HUES64 (cell line): Measurements from ENCODE around the gene GUK1.

Source experiments
- H3K27ac ChIP-seq: 2 replicates; pipeline ENCODE4 v1.7.0; 2013; ENCODE audit warnings: low read depth, low read length, inconsistent platforms
- H3K27me3 ChIP-seq: 2 replicates; pipeline ENCODE4 v1.6.1; 2013; ENCODE audit warnings: mild to moderate bottlenecking, low read length; ENCODE audit not compliant: insufficient read depth
- H3K36me3 ChIP-seq: 2 replicates; pipeline ENCODE4 v1.6.1; 2013; ENCODE audit warnings: mild to moderate bottlenecking, low read length; ENCODE audit not compliant: insufficient read depth
- H3K4me1 ChIP-seq: 2 replicates; pipeline ENCODE4 v1.6.1; 2013; ENCODE audit warnings: mild to moderate bottlenecking, low read length, moderate library complexity; ENCODE audit not compliant: insufficient read depth
- H3K4me3 ChIP-seq: 2 replicates; pipeline ENCODE4 v1.5.1; 2013; ENCODE audit warnings: mild to moderate bottlenecking, low read length, moderate library complexity
- H3K9ac ChIP-seq: 2 replicates; pipeline ENCODE4 v1.6.1; 2013; ENCODE audit warnings: mild to moderate bottlenecking, low read depth, low read length
- H3K9me3 ChIP-seq: 2 replicates; pipeline ENCODE4 v1.6.1; 2013; ENCODE audit warnings: low read depth, low read length; ENCODE audit not compliant: insufficient read depth
- WGBS: fragments of 150-250, 120-280 bp; methylation state at CpG from one replicate; pipeline ENCODE4 v1.1.7; 2013; ENCODE audit warnings: missing lambda C conversion rate; 5-methylcytosine and 5-hydroxymethylcytosine counted together

Gene GUK1

DNA sequence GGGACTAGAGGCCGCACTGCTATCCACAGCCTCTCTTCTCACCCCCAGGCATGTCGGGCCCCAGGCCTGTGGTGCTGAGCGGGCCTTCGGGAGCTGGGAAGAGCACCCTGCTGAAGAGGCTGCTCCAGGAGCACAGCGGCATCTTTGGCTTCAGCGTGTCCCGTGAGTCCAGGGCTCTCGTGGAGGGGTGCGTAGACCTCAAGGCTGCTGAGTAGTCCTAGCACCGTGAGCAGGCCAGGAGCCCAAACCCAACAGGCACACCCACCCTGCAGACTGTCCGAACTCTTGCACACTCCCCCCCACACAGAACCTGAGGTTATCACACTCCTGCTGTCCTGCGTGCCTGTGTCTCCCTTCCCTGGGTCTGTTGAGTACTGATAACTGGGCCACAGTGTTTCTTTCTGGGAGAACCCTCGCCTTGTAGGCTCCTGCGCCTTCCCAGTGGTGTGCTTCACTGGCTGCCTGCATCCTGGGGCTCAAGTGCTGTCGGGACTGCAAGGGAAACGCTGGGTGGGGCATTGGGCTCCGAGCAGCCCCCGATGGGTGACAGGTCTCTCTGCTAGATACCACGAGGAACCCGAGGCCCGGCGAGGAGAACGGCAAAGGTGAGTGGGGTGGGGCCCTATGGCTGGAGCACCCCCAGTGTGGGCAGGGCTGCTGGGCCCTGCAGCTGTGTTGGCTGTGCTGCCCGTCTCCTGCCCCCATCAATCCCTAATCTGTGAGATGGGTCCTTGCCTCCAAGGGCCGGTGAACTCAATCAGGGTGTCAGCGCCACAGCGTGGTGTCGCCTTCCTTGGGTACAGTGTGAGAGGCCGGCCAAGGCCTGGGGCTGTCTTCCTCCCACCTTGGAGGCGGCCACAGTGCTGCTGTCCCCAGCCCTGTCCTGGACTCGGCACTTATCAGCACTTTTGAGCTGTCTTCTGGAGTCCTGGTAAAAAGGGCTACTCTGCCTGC is 5.7 kb downstream of the GUK1 start:
- 96% methylated on average over 31 of the region's 31 CpGs for WGBS
- no peak overlapping the region for H3K4me3 ChIP-seq
- no peaks in the 10 kb centered on the region for H3K27me3 ChIP-seq
- 0 out of 2 replicates have a peak, but pooled peaks cover 5% of the 10 kb centered on the region for H3K4me1 ChIP-seq
- no peak overlapping the region for H3K27ac ChIP-seq
- H3K36me3 ChIP-seq, result 0 out of 2 replicates have a peak, but pooled peaks cover 4% of the 10 kb centered on the region
- no peak overlapping the region for H3K9ac ChIP-seq
- H3K9me3 ChIP-seq, result no peaks in the 10 kb centered on the region

DNA sequence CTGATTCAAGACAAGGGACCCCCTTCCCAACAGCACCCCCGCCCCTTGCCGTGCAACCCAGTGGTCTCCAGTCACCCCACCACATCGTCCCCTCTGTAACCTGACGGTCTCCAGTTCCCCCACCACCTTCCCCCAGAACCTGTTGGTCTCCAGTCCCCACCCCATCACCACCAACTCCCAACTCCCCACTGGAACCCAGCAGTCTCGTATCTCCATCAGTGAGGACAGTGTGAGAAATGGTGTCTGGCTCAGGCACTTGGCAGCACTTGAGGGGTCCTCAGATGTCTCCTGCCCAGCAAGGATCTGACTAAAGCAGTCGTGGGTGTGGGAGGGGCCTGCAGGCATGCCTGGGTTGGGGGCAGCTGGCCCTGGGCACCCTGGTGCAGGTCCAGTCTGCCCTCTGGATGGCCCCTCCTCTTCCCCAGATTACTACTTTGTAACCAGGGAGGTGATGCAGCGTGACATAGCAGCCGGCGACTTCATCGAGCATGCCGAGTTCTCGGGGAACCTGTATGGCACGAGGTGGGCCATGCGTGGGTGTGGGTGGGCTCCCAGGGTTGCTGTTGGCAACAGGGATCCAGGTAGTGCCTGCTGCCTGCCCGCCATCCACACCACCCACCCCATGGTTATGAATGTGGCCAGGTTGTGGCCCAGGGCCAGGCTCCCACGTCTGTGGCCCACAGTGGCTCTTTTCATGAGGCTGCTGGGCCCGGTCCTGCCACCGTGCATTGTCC is 6.5 kb downstream of the GUK1 start:
- Histone ChIP-seq H3K9me3 (no peaks in the 10 kb centered on the region), H3K36me3 (0 out of 2 replicates have a peak, but pooled peaks cover 4% of the 10 kb centered on the region), H3K4me1 (0 out of 2 replicates have a peak, but pooled peaks cover 5% of the 10 kb centered on the region), H3K27me3 (no peaks in the 10 kb centered on the region), H3K9ac (no peak overlapping the region), H3K4me3 (no peak overlapping the region), H3K27ac (no peak overlapping the region)
- 95% methylated on average over 18 of the region's 18 CpGs for WGBS

DNA sequence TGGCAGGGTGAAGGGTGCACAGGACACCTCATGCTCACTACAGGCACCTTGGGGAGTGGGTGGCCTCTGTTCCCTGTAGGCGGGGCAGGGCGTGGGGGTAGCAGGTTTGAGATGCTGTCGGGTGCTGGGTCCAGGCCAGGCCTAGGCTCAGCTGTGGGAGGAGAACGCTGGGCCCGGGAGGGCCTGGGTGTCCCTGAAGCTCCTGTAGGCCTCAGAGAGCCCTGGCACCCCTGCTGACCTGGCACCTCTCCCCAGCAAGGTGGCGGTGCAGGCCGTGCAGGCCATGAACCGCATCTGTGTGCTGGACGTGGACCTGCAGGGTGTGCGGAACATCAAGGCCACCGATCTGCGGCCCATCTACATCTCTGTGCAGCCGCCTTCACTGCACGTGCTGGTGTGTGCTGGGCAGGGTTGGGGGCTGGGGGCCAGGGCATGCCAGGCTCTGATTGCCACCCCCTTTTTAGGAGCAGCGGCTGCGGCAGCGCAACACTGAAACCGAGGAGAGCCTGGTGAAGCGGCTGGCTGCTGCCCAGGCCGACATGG is 7.1 kb downstream of the GUK1 start:
- H3K9ac ChIP-seq, result no peak overlapping the region
- H3K27ac ChIP-seq, result no peak overlapping the region
- 0 out of 2 replicates have a peak, but pooled peaks cover 5% of the 10 kb centered on the region for H3K4me1 ChIP-seq
- 0 out of 2 replicates have a peak, but pooled peaks cover 4% of the 10 kb centered on the region for H3K36me3 ChIP-seq
- no peaks in the 10 kb centered on the region for H3K9me3 ChIP-seq
- no peaks in the 10 kb centered on the region for H3K27me3 ChIP-seq
- WGBS, result 96% methylated on average over 20 of the region's 20 CpGs
- H3K4me3 ChIP-seq, result no peak overlapping the region

DNA sequence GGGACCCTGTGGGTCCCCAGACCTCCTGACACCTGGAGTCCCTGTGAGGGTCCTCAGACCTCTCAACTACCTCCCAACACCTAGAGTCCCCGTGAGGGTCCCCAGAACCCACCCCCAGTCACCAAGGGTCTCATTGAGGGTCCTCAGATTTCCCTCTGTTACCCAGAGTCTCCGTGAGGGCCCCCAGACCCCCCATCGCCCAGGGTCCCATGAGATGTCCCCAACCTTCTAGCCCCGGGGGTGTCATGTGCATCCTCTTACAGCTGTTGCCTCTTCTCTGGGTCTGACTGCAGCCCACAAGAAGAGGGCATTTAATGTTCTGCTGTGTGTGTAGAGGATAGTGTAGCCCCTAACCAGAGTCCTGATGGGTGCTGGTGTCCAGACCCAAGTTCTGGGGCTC is 7.7 kb downstream of the GUK1 start:
- H3K27me3 ChIP-seq, result no peaks in the 10 kb centered on the region
- H3K4me3 ChIP-seq, result no peak overlapping the region
- H3K27ac ChIP-seq, result no peak overlapping the region
- H3K36me3 ChIP-seq, result 0 out of 2 replicates have a peak, but pooled peaks cover 4% of the 10 kb centered on the region
- 0 out of 2 replicates have a peak, but pooled peaks cover 5% of the 10 kb centered on the region for H3K4me1 ChIP-seq
- no peaks in the 10 kb centered on the region for H3K9me3 ChIP-seq
- no peak overlapping the region for H3K9ac ChIP-seq
- WGBS, result 86% methylated on average over 4 of the region's 4 CpGs

DNA sequence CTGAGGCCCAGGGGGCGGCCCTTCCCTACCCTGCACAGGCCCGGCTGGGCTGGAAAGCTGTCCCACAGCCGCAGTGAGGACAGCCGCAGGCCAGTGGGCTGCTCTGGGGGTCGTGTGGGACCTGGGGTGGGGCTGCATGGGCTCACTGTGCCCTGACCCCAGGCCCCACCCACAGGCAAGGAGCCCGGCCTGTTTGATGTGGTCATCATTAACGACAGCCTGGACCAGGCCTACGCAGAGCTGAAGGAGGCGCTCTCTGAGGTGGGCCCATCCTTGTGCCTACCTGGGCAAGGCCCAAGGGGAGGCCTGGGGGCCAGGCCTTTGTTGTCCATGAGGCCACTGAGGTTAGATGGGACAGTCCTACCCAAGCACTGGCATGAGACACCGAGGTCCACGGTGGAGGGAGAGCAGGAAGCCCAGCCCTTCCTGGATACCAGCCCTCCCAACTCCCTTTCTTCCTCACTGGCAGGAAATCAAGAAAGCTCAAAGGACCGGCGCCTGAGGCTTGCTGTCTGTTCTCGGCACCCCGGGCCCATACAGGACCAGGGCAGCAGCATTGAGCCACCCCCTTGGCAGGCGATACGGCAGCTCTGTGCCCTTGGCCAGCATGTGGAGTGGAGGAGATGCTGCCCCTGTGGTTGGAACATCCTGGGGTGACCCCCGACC is 8.2 kb downstream of the GUK1 start:
- Histone ChIP-seq H3K27ac (no peak overlapping the region), H3K9ac (no peak overlapping the region), H3K27me3 (no peaks in the 10 kb centered on the region), H3K4me3 (no peak overlapping the region), H3K4me1 (0 out of 2 replicates have a peak, but pooled peaks cover 5% of the 10 kb centered on the region), H3K36me3 (0 out of 2 replicates have a peak, but pooled peaks cover 4% of the 10 kb centered on the region), H3K9me3 (no peaks in the 10 kb centered on the region)
- WGBS, result 91% methylated on average over 18 of the region's 18 CpGs

DNA sequence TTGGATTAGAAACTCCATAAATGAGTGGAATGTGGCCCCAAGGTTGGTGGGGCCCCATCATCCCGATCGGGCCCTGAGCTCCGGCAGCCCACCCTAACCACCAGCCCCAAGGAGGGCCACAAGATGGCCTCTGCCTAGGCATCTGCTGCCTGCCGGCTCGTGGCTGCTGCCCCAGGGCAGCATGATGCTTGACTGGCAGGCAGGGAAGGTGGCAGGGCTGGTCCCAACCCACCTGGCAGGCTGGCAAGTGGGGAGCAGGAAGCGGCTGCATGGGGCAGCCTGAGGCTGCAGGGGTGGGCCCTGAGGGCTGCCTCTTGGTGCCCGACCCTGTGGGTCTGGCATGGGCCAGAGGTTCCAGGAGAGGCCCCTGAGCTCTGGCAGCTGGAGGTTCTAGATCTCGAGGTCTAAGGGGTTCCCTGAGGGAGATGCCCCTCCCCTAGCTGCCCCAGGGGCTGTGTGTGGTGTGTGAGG is 8.9 kb downstream of the GUK1 start:
- peak overlapping the region; percentile 52 for H3K9ac ChIP-seq
- no peaks in the 10 kb centered on the region for H3K27me3 ChIP-seq
- 89% methylated on average over 8 of the region's 8 CpGs for WGBS
- 0 out of 2 replicates have a peak, but pooled peaks cover 5% of the 10 kb centered on the region for H3K4me1 ChIP-seq
- H3K36me3 ChIP-seq, result 0 out of 2 replicates have a peak, but pooled peaks cover 4% of the 10 kb centered on the region
- H3K9me3 ChIP-seq, result no peaks in the 10 kb centered on the region
- no peak overlapping the region for H3K4me3 ChIP-seq
- H3K27ac ChIP-seq, result peak overlapping the region; percentile 18; the same call in 1 of the 2 replicates

DNA sequence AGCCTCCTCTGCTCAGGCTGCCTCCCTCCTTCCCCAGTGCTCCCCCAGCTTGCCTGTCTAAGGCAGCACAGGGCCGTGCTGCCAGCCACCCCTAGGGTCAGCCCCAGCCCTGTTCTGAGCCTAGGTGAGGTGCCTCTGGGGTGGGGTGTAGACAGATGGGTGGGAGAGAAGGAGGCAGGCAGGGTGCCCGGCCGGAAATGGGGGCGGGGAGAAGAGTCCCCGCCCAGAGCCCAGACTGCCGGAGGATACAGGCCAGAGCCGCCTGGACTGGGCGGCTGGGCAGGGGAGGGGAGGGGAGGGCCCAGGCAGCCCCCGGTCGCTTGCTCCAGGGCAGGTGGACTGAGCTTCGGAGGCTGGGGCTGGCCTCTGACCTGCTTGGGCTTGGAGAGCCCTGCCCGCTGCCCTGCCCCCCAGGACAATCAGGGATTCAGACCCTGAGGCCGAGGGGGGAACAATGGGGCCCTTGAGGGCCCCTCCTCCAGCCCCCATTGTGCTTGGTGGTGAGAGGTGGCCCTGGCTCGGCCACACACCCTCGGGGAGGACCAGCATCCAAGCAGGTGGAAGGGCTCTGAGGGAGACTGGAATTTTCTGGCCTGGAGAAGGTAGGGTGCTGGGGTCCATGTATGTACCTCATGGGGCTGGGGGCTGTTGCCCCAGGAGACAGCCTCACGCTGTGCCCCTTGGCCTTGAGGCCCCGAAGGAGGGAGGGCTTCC is 9.5 kb downstream of the GUK1 start, which contains the start of gene GJC2:
Gene GJC2, plus strand, starts transcription at position 525 of the 714 bp plus-strand sequence. CDS start 7,829 bp downstream, outside the sequence.
- WGBS, result 43% methylated on average over 17 of the region's 17 CpGs
- no peak within 1 kb of the TSS for H3K4me3 ChIP-seq
- peak within 1 kb of the TSS; percentile 52 for H3K9ac ChIP-seq
- 0 out of 2 replicates have a peak, but pooled peaks cover 4% of the 10 kb centered on the region for H3K36me3 ChIP-seq
- H3K27me3 ChIP-seq, result no peaks in the 10 kb centered on the region
- 0 out of 2 replicates have a peak, but pooled peaks cover 5% of the 10 kb centered on the region for H3K4me1 ChIP-seq
- no peaks in the 10 kb centered on the region for H3K9me3 ChIP-seq
- peak within 1 kb of the TSS; percentile 18; the same call in 1 of the 2 replicates for H3K27ac ChIP-seq

DNA sequence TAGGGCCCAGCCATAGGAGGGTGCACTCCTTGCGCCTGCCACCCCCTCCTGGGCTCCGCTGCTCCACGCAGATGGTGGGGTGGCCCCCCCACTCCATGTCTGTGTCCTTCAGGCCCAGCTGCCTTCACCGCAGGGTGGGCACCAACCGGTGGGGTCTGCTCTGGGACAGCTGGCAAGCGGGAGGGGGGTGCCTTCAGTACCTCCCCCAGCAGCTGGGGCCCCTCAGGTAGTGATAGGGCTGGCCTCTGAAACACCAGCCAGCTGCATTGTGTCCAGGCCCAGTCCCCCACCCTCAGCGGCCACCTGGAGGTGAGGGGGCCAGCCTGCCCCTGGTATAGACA is 10.0 kb downstream of the GUK1 start:
- no peak overlapping the region for H3K27ac ChIP-seq
- H3K4me3 ChIP-seq, result no peak overlapping the region

DNA sequence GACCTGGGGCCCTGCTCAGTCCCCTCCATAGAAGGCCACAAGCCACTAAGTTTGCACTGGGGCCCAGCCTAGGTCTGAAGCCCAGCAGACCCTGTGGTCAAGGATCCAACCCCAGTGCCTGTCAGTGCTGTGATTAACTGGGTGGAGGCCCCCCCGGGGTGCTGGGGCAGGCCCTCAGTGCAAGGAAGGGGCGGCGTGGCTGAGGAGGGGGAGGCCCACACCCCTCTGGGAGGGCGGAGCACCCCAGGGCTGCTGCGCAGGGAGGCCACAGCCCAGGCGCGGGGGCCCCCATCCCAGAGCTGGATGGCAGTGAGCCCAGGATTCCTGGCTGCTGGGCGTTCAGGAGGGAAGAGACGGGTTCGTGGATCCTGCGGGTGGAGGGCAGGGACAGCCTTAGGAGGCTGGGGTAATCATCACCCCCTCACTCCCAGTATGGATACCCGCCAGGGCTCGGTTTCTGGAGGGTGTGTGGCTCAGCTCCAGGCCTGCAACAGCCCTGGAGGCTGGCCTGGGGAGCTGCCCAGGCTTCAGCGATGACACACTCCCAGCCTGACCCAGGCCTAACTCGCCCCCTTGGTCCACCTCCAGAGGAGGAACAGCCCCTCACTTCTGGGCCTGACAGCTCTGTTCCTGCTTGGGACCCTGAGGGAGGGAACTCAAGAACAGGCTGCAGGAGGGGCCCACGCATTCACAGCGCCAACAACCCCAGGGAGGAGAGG is 10.5 kb downstream of the GUK1 start:
- Histone ChIP-seq H3K9ac (peak overlapping the region; percentile 41; the same call in 1 of the 2 replicates), H3K27ac (no peak overlapping the region), H3K9me3 (no peaks in the 10 kb centered on the region), H3K4me3 (no peak overlapping the region), H3K27me3 (no peaks in the 10 kb centered on the region), H3K36me3 (0 out of 2 replicates have a peak, but pooled peaks cover 4% of the 10 kb centered on the region), H3K4me1 (0 out of 2 replicates have a peak, but pooled peaks cover 5% of the 10 kb centered on the region)
- WGBS, result 86% methylated on average over 17 of the region's 17 CpGs

More for the DNA sequence above, 10.0 kb downstream of the GUK1 start:
- H3K9ac ChIP-seq, result no peak overlapping the region; the same call in 1 of the 2 replicates
- H3K4me1 ChIP-seq, result 0 out of 2 replicates have a peak, but pooled peaks cover 5% of the 10 kb centered on the region
- 92% methylated on average over 7 of the region's 7 CpGs for WGBS
- H3K36me3 ChIP-seq, result 0 out of 2 replicates have a peak, but pooled peaks cover 4% of the 10 kb centered on the region
- no peaks in the 10 kb centered on the region for H3K9me3 ChIP-seq
- no peaks in the 10 kb centered on the region for H3K27me3 ChIP-seq
